ENCODE results near the gene PTTG1IP. TPM values are rescaled to one million over a fixed set of nuclear protein-coding genes. Genes with fewer than 3 reads are reported as not detected.

Gene PTTG1IP
- total RNA-seq, 1 donor from 2014 or later, result 194 TPM

DNA sequence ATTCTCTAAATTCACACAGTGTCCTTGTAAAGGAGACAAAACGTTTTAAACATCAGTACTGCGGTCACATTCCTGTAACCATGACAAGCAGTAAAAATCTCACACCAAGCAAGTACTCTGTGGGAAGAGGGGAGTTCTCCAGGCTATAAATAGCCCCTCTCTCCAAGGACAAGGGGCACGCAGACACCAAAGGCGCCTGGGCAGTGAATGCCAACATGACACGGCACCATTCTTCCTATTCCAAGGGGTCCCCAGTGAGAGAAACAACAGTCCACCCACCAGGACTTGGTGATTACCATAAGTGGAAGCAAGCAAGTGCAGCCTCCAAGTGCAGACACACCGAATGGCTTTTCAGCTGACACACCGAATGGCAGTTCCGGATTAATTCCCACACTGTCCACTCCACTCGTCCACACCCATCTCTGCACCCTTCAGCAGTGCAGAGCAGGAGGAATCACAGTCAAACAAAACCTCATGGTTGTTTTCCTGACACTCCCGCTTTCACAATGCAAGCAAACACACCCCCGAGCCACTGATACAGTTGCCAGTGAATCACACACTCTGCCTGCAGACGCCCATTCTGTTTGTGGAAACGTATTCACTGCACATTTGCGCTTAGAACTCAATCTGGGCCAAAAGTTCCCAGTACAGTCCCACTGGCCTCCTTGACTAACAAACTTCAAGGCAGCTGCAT lies 1.8 kb downstream of the PTTG1IP start:
- peak; percentile 78 for DNase-seq (ENCODE audit: low spot score)
- intact Hi-C loops (cut with DNase I), result loop anchor here (2.0 kb wide), 1 partner anchor 53 kb away; the partner anchor contains the start of gene SUMO3

DNA sequence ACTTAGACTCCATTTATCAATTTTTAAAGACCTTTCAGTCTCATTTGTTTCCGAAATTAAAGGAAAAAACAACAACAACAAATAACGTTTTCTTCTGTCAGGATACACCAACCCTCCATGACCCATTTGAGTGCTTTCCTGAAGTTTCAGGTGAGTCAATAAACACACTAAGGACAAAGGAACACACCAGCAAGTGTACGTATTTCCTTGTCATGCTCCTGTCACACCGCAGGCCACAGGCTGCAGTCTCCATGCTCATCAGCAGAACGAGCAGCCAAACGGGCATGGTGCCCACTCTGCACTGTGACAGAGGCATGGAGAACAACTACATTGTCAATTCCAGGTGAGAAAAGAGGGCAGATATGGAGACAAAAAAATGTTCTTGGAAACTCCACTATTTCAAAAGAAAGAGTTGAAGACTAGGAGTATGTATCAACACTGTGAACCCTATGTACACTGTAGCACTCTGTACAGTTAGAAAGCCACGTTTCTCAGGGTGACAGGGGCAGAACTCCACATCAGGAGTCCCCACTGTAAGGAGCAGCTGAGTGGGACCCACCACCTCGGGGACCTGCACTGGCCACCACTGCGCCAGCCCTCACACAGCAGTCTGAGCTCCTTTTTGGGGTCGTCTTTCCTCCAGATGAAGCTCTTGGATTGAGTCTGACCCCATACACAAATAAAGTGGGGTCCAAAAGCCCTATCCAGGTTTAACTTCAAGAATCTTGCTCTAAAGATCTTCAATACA lies 2.6 kb downstream of the PTTG1IP start:
- peak; percentile 83 for DNase-seq (ENCODE audit: low spot score)
- intact Hi-C loops (cut with DNase I), result loop anchor here (2.0 kb wide), 1 partner anchor 52 kb away; the partner anchor contains the start of gene SUMO3

- intact Hi-C loops (cut with DNase I), result loop anchor here (2.0 kb wide), 2 partner anchors 19 to 51 kb away; partner anchors contain the start of gene SUMO3
- peak; percentile 80 for DNase-seq (ENCODE audit: low spot score)
These were observed 3.4 kb downstream of the PTTG1IP start for GRCh38 chr21:44869781-44870747.

GRCh38 chr21:44868707-44869106 lies 4.8 kb downstream of the PTTG1IP start:
- peak; percentile 47 for DNase-seq (ENCODE audit: low spot score)
- intact Hi-C loops (cut with DNase I), result loop anchor here (2.0 kb wide), 1 partner anchor 18 kb away; no protein-coding TSS in a partner anchor

DNA sequence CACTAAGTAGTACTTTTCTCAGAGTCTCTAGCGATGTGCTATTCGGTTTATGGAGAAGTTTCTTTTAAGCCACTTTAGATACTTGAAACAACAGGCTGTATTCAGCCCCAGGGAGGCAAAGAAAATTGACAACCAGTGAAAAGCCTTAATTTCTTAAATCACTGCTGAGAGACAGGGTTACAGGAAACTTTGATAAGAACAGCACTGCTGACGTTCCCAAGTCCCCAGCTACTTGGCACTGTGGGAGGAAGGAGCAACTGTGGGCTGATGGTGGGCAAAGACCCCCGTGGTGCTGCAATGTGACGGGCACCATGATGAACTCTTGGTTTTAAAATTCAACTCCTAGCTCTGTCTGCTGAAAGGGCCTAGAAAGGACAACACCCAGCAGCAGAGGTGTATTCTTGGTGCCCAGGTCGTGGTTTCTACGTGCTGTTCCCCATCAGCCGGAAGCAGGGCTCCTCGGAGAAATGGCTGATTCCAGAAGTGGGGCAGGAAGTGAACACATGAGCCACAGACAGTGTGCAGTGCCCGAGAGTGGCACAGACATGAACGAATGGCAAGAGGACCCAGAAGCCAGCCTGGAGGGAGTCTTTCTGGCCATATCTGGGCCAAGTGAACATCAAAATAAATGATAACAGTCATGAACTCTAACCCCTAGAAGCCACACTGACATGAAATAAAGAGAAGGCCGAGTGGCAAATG lies 5.3 kb downstream of the PTTG1IP start:
- peak; percentile 72 for DNase-seq (ENCODE audit: low spot score)
- intact Hi-C loops (cut with DNase I), result loop anchor here (2.0 kb wide), 1 partner anchor 17 kb away; no protein-coding TSS in a partner anchor

DNA sequence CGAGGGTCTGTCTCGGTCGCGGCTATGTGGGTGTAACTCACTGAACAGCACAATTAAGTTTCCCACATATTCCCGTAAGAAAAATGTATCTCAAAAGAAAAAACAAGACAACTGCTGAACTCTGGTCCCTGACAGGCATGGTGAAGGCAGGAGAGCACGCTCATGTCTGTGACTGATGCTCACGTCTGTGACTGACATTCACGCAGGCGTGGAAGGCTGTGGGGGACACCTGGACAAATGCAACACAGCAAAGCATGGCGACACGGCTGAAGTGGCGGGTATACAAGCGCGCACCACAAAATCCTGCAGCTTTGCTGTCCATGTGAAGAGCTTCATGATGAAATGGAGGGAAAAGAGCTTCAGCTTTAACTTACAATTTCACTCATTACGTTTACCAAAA lies 6.0 kb downstream of the PTTG1IP start:
- intact Hi-C loops (cut with DNase I), result no loop called here
- DNase-seq (ENCODE audit: low spot score), result peak; percentile 10

- DNase-seq (ENCODE audit: low spot score), result peak; percentile 49
- intact Hi-C loops (cut with DNase I), result no loop called here
These were observed 6.7 kb downstream of the PTTG1IP start for GRCh38 chr21:44866780-44867179.

- DNase-seq (ENCODE audit: low spot score), result peak; percentile 75
- intact Hi-C loops (cut with DNase I), result no loop called here
These were observed 7.8 kb downstream of the PTTG1IP start for GRCh38 chr21:44865561-44866280.

DNA sequence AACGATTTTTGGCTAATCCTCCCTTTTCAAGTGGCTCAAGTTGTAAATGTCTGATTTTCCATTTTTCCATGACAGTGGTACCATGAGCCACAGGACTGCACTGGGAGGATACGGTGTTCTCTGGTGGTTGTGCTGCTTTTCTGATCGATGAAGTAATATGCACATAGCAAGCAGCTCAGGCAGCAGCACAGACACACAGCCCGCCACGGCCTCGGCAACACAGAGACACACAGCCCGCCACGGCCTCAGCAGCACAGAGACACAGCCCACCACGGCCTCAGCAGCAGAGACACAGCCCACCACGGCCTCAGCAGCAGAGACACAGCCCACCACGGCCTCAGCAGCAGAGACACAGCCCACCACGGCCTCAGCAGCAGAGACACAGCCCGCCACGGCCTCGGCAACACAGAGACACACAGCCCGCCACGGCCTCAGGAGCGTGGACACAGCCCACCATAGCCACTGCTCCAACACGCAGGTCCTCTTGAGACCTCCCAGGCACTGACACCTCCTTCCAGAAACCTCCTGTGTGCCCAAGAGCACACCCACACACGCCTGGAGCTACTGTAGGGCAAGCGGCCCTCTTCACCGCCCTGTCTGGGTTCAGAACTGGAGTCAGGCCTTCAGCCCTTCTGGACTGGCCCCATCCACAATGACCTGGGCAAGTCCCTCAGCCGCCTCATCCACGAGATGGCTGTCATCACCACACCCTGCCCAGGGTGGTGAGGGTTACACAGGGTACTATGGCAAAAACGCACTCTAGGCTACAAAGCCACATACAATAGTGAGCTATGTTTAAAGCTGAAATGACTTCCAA lies 10.4 kb downstream of the PTTG1IP start:
- intact Hi-C loops (cut with DNase I), result no loop called here
- no peak for DNase-seq (ENCODE audit: low spot score)

GRCh38 chr21:44858791-44859190 lies 14.7 kb downstream of the PTTG1IP start:
- intact Hi-C loops (cut with DNase I), result no loop called here
- DNase-seq (ENCODE audit: low spot score), result no peak

GRCh38 chr21:44858291-44858690 lies 15.2 kb downstream of the PTTG1IP start:
- intact Hi-C loops (cut with DNase I), result no loop called here
- DNase-seq (ENCODE audit: low spot score), result no peak

DNA sequence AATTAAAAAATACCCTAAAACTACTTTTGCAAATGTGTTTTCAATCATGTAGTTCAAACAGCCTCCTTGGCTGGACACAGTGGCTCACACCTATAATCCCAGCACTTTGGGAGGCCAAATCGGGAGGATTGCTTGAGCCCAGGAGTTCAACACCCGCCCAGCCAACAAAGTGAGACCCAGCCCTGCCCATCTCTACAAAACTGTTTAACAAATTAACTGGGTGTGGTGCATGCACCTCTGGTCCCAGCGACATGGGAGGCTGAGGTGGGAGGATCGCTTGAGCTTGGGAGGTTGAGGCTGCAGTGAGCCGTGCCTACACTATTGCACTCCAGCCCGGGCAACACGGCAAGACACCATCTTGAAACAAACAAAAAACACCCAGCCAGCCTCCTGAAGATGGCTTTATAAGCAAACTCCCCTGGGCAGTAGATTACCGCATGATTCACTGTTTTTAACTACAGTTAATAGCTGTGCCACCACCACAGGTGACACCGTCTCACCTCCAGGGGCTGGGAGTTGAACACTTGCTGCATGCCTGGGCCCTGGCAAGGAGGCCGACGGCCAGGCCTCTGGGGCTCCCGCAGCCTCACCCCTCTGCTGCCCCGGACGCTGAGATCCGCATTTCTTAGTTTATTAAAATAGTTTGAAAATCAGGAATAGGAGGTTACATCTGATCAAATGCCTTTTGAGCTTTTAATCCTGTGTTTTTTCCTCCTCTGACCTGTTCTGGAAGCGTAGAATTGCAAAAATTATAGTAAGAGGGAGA lies 16.2 kb downstream of the PTTG1IP start:
- peak; percentile 47 for DNase-seq (ENCODE audit: low spot score)
- intact Hi-C loops (cut with DNase I), result no loop called here

DNA sequence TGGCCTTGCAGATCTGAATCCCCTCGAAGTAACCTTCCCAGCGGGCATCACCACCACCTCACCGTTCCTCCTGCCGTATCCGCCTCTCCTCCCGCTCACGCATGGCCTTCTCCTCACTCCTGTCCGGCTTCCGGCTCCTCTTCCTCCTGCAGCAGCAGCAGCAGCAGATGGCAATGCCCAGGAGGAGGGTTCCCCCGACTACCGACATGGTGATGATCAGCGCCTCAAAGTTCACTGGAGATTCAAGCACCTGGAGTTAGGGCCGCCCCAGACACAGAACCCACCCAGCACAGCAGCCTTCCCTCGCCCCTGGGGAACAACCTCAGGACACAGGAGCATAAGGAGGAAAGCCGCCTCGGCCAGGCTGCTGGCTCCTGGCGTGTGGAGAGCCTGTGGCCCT lies 17.4 kb downstream of the PTTG1IP start:
- DNase-seq (ENCODE audit: low spot score), result no peak
- intact Hi-C loops (cut with DNase I), result no loop called here

DNA sequence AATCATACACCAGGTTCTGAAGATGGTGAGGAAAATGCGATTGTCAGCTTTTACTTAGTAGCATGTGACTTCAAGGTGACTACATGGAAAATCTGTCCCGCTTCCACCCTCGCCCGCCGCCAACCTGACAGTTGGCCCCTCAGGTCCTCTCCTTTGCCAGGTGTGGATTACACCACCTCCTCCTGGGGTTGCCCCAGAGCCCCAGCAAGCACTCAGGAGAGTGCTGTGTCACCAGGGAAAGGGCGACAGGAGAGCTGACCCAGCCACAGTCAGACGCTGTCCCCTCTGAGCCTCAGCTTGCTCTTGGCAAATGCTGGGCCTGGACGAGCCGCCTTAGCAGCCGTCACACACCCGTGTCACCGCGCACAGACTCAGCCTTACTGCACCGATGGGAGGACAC lies 17.9 kb downstream of the PTTG1IP start:
- intact Hi-C loops (cut with DNase I), result no loop called here
- DNase-seq (ENCODE audit: low spot score), result no peak

DNA sequence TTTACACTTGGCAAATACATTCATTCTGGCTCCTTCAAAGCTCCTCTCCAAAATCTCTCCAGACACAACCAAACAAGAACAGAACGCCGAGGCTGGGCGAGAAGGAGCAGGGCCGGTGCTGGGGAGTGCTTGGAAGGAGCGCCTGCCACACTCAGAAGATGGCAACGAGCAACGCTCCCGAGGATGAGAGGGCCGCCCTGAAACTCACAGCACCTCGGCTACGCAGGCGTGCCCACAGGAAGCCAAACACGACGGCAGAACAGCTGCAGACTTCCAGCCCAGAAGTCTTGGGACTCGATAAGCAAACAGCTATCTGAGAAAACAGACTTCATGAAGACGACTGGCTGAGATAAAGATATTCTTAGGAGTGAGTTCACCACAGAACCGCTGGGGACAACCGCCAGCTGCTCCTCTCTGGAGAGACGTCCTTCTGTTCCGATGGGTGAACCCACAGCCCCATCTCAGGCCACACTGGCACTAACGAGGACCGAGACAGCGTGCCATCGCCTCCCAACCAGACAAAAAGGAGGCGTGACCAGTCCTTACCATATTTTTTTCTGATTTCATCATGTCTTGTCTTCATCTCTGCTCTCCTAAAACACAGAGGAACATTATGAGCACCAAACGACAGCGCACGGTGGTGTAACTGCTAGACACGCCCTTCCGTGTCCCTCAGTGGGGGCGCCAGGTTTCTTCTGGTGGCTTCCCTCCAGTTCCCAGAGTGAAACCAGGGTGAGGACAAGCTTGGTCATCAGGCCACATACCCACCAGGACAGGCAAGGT lies 18.6 kb downstream of the PTTG1IP start:
- intact Hi-C loops (cut with DNase I), result no loop called here
- no peak for DNase-seq (ENCODE audit: low spot score)

DNA sequence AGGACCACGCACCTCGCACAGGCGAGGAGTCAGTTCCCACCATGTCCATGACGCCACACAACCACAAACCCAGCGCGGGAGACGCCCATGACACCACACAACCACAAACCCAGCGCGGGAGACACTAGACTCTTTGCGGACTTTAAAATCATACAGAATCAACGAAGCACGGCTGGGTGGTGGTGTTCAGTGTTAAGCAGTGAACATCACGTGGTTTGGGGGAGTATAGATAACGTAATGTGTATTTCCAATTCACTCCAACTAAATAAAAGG lies 19.2 kb downstream of the PTTG1IP start:
- intact Hi-C loops (cut with DNase I), result no loop called here
- DNase-seq (ENCODE audit: low spot score), result no peak

All from cardiac septum (tissue), 1 donor.